HG02970 (cell line): ENCODE results near the gene S100A5.
"Not testable (repeated sequence)": the region's sequence is repeated elsewhere in the genome, so short reads cannot be mapped to it uniquely, and the experiment has no call there.

Source experiments
- ATAC-seq: cut with Tn5 transposase; IDR thresholded peaks from one replicate; pipeline ENCODE4 v1.9.1; 2021; ENCODE audit warnings: mild to moderate bottlenecking, moderate library complexity, moderate number of reproducible peaks; ENCODE audit not compliant: unreplicated experiment, low FRiP score

S100A5 gene

DNA sequence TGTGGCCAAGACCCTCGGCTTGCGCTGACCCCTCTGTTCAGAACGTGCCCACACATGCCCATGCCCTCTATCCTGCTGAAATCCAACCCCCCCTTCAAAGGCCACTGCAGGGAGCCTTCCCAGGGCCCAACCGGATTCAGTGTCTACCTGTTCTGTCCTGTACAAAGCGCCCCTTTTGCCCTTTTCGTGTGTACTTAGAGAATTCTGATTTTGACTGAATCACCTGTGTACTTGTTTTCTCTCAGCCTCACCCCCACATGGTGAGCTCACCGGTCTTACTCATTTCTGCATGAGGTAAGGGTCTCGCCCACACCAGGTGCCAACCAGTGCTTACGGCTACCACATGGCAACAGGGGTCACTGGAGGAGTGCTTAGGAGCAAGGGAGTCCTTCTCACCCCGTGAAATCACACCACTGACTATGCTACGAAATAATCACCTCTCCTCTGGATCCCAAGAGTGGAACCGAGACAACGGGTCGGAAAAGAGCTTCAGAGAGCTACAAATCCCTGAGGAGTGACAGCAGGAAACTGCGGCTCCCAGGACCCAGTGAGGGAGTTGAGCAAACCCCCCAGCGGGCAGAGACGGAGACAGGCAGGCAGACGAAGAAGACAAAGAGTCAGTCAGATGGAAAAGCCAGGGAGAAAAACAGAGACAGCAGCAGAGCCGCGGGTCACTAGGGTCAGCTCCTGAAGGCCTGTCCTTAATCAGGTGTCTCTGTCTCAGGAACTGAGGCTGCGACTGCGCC lies 27.1 kb upstream of the S100A5 start:
- ATAC-seq = no peak

DNA sequence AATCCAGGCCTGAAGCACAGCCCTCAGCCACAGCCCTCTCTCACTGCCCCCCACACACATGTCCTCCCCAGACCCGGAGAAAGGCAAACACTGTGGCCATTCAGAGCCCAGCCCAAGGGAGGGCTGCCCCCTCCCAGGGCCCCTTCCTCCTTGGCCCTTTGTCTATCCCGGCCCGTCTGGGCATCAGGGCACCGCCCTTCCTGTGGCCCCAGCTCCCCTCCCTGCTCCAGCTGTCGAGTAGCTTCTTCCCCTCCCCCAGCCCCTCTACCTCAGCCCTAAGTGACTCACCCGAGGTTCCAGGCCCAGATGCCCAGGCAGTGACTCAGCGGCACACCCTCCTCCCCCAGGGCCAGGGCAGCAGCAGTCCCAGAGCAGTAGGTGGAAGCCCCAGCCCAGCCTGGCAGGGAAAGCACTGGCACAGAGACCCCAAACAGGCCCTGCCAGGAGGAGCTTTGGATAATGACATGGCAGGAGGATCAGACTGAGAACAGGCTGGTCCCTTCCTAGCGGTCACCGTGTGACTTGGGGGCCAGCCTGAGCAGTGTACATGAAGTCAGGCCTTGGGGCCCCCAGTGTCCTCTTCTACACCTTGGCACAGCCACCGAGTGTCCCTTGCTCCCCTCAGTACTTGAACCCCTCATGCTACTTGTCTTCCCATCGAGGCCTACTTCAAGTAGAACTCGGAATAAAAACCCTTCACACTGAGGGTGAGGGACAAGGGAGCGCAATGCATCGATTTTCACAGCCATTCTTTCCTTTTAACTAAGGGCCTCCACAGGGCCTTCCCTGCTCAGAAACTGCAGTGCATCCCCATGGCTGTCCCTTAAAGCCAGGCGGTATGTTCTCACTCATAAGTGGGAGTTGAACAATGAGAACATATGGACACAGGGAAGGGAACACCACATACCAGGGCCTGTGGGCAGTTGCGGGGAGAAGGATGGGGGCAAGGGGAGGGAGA lies 26.0 kb upstream of the S100A5 start:
- no peak for ATAC-seq

DNA sequence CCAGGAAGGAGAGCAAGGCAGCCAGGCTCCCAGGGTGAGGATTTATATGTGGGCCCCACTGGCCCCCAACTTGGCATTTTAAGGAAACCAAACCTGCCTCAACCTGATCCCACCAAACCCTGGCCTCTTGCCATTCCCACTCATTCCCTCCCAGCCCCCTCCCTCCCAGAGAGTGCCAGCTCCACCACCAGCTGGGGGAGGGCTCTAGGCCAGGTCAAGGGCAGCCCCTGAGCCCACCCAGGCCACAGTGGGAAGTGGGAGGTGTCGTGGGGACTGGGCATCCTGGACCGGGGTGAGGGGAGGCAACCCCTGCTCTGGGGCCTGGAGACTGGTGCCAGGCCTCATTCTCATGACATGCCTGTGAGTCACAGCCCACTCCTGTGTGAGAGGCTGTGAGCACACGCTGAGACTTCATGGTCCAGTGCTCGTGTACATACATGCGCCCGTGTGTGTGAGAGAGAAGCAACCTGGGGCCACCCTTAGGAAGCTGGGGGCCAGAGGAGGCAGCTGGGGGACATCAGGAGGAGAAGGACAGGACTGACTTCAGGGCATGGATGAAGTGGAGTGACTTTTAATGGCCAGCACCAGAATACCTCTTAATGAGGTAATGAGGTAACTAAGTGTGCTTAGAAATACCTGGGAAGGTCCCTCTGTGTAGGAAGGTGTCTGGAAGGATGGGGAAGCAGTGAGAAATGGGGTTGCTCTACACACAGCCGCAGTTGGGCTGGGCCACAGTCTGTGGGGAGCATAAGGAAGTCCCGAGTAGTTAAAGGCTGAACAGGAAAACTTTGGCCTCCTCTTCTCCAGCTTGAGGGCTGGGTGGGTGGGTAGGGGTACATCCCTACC lies 25.0 kb upstream of the S100A5 start, which contains the start of gene S100A2:
S100A2 (minus strand) TSS at position 316 of the 846 bp plus-strand sequence. CDS start 1,967 bp downstream, outside the sequence.
- ATAC-seq = no peak

DNA sequence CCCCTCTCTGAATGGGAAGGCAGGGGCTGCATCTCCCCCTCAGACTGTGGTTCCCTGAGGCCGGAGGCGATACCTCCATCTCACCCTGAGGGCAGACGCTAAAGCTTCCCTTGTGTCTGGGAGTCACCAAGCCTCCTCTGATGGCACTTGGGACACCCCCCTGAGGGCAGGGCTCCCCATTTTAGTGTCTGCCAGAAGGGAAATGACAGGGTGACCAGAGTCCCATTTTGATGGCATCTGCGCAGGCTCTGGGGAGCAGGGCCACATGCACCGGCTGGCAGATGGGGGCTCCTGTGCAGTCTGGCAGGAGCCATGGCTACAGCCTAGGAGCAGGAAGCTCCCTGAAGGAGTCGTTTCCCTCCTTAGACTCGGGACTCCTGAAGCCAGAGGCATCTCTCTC lies 23.3 kb upstream of the S100A5 start:
- no peak for ATAC-seq

DNA sequence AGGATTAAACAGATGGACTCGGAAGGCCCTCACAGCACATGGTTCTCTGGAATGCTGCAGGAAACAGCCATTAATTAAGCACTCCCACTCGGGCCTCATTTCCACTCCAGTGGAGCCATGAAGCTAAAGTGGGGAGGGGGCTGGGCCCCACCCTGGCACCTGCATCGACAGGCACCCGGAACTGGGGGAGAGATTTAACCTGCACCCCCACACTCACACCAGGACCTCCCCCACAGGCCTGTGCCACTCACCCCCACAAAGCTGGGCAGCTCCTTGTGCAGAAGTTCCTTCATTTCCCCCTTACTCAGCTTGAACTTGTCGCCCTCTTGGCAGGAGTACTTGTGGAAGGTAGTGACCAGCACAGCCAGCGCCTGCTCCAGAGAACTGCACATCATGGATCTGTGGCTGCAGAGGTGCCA lies 22.8 kb upstream of the S100A5 start:
- no peak for ATAC-seq

DNA sequence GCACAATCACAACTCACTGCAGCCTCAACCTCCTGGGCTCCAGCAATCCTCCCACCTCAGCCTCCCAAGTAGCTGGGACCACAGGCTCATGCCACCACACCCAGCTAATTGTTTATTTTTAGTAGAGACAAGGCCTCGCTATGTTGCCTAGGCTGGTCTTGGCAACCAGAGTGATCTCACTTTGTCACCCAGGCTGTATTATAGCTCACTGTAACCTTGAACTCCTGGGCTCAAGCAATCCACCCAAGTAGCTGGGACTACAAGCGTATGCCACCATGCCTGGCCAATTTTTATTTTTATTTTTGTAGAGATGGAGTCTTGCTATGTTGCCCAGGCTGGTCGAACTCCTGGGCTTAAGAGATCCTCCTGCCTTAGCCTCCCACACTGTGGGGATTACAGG lies 21.3 kb upstream of the S100A5 start:
- ATAC-seq = not testable (repeated sequence)

DNA sequence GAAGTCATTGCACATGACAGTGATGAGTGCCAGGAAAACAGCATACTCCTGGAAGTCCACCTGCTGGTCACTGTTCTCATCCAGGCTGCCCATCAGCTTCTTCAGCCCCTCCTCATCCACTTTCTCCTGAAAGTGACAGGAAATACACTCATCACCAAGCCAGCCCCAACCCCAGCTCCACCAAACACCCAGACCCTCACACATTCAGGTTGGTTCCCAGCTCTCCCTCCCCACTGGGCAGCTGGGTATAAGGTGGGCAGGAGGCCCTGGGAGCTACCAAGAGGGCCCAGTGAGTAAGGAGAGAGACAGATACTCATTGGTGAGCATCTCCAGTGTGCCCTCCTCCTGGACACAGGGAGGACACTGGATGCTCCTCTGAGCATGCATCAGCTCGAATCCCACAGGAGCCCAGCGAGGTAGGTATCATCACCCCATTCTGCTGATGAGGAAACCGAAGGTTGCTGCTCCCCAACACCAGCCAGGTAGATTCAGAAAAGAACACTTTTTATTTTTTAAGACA lies 20.8 kb upstream of the S100A5 start:
- ATAC-seq = no peak

DNA sequence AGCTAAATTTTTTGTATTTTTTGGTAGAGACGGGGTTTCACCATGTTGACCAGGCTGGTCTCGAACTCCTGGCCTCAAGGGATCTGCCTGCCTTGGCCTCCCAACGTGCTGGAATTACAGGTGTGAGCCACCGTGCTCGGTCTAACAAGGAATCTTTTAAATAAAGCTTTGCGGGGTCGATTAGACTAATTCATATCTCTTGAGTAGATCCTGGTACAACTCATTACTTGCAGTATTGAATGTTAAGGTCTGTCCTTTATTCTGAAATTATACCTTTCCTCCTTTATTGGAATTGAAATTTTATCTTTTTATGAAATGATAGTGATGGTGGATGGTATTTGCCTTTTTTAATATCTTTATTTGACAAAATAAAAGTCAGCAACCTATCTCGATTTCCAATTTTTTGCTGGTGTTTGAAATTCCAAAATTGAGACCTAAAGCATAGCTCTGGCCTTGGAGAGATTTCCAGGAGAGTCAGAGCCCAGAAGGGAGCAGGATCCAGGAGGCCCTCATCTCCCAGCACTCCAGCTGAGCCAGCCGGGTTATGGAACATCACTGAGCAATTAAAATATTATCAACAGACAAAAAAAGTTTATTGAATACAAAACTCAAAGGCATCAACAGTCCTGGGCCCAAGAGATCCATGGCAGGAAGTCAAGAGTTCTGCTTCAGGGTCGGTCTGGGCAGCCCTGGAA lies 20.2 kb upstream of the S100A5 start:
- ATAC-seq = no peak

DNA sequence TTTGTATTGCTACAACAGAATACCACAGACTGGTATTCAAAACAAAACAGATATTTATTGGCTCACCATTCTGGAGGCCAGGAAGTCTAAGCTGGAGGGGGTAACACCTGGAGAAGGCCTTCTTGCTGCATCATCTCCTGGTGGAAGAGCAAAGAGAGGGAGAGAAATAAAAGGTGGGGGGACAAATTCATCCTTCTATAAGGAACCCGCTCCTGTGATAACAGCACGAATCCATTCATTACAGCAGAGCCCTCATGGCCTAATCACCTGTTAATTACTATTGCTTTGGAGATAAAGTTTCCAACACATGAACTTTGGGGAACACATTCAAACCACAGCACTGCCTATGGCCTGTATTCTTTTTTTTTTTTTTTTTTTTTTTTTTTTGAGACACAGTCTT lies 19.5 kb upstream of the S100A5 start:
- no peak for ATAC-seq

DNA sequence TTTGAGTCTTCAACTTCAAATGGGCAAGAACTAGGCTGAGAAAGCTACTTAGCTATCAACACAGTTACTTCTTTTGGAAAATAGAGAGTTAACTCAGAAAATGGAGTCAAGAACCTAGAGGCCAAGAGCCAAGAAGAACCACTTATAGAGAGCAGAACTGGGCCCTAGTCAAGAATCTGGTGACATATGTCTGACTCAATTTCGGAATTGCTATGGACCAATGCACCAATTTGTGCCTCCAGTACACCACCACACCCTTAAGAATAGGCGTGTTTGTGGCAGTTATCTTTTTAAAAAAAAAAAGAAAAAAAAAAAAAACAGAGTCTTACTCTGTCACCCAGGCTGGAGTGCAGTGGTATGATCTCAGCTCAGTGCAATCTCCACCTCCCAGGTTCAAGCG lies 17.1 kb upstream of the S100A5 start:
- ATAC-seq = no peak

DNA sequence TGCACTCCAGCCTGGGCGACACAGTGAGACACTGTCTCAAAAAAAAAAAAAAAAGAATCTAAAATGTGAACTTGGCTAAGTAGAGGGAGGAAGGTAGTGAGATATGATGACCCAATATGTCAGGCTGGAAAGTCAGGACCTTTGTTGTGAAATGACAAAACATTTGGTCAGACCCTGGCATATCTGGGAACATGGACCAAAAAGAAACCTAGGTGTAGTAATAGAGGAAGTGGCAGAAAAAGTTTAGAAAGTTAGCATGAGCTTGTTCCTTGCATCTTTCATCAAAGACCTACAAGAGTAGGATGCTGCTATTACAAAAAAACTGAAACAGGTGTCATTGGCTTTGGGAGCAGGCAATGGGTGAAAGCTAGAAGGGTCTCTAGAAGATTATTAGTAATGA lies 15.6 kb upstream of the S100A5 start:
- ATAC-seq = no peak

DNA sequence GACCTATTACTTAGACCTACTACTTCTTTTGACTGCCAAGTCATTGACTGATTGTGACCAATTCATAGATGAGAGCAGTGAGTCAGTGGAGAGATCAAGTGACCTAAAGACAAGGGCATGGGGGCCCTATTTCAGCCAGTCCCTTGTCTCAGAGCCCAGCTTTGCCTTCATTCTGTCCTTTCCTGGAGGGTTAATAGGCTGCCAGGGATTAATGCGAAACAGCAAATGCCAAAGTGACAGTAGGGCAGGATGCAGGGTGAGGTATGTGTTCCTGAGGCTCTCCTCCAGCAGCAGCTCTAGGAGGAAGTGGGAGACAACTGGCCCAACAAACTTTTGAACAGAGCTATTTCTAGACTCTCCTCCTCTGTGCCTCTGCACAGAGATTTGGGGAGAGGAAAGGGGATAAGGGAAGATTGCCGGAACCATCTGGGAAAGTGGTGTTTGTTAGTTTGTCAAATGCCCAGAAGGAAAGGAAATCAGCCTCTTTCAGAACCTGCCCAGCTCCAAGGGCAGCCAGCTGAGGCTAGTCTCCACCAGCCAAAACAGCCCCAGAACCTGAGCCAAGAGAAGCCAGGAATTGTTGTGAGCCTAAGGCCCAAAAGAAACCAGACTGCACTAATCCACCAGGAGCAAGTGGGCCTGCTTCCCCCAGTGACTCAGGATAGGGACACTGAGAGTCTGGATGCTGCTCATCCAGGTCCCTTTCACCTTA lies 13.3 kb upstream of the S100A5 start:
- no peak for ATAC-seq

DNA sequence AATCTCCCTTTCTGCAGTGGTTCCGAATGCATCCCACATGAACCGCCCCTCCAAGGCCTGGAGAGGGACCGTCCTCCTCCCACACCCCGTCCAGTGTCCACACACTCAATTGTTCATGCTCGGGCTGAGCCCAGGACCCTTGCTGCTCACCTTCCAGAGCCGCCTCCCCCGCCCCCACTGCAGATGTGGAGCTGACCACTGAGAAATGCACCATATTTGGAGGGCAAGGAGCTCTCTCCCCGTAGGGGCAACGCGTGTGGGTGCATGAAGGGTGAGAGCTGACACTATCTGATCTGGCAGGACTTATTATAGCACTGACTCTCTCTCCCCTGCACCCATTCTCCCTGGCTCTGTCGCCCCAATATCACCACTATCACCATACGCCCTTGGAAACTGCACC lies 12.4 kb upstream of the S100A5 start:
- no peak for ATAC-seq

DNA sequence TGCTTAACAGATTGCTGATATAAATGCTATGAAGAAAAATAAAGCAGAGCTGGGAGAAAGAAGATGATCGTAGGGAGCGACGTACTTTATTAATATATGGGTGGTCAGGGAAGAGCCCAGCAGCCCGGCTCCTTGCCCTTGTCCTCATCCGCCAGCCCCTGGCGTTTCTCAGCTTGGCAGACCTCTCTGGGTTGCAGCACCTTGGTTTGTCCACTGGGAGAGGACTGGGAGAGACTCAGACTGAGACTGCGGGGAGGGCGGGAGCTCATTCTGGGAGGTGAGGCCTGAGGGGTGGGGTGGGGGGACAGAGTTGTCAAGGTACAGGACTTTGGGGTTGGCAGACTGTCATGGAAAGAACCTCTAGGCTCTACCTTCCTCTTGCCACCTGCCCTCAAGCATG lies 11.6 kb upstream of the S100A5 start:
- ATAC-seq = no peak

DNA sequence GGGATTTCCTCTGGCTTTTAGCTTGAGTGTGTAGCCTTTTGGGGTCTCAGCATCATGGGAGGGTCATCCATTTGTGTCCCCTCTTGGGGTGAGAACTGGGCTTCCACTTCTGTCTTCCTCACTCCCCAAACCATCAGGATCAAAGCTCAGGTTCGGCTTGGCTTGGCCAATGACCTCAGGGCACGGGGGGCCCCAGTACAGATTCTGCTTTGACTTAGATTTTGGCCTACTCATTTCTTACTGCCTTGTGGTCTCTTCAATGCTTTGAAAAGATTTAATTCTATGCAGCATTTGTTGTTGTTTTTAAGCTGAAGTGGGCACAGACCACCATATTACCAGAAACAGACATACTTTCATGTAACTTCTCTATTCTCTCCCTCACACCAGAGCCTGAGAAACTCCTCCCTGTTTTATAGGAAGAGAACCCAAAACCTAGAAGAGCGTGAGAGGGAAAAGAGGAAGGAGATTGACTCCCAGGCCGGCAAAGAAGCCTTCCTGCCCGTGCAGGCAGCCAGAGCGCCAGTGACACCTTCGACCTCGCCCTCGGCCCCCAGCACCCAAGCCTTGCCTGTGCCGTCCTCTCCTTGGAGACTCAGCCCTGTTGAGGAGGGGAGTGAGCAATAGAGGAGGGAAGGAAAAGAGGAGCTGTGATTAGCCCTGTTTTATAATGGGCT lies 10.2 kb upstream of the S100A5 start:
- ATAC-seq = no peak

DNA sequence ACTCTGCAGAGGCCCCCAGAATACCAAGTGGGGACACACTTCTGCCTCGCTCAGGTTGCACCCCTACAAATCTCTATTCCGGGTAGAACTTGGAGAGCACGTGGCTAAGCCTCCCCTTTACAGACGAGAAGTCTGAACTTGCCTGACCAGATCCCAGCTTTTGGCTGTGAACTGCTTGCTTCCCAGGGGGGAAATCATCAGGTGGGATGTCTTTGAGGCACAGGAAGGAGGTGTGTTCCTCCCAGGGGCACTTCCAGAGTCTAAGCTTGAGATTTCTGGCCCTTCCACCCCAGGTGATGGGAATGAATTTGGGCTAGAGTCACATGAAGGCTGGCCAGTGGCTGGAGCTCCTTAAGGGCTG lies 9.6 kb upstream of the S100A5 start:
- no peak for ATAC-seq

DNA sequence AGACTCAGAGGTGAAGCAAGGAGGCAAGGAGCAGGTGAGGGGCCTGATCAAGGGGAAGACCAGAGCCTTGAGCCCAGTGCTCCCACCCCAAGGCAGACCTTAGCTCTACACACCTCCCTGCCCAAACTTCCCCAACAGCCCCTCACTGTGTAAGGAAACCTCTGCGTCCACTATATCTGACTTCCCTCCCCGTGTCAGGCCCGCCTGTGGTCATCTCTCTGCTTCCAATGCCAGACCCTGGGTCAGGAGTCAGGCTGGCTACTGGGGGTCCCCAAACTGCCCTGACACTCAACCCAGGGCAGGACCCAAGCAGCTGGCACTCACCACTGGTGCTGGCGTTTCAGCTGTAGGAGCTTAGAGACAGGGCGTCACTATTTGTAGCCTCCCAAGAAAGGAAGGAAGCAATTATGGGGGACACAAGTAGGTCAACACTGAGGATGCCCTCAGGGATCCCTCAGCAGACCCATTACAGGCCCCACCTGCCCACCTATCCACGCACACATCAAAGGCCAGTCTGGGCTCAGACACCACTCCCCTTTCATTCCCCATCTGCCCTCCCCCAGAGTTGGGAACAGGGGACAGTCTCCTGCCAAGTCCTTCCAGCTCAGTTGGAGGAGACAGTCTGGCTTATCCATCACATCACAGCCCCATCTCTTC lies 9.1 kb upstream of the S100A5 start:
- no peak for ATAC-seq
